ENCODE data around the gene KCTD20.

DNA sequence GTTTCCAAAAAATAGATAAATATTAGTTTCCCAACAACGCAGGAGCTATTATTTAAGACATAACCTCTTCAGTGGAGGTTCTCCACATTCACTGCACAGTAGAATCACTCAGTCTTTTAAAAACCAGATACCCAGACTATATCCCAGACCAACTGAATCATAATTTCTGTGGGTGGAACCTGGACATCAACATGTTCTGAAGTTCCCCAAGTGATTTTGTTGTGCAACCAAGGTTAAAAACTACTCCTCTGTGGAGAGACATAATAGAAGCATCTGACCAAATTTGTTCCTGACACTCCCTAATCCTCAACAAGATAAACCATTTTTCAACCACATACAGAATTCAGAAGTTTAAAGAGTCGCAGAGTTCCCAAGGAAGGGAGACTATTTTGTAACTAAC is 62.2 kb downstream of the KCTD20 start:
- TF ChIP-seq POLR2A (IDR thresholded peaks at IDR 0.05): no peak
- TF ChIP-seq, protein P1, sequence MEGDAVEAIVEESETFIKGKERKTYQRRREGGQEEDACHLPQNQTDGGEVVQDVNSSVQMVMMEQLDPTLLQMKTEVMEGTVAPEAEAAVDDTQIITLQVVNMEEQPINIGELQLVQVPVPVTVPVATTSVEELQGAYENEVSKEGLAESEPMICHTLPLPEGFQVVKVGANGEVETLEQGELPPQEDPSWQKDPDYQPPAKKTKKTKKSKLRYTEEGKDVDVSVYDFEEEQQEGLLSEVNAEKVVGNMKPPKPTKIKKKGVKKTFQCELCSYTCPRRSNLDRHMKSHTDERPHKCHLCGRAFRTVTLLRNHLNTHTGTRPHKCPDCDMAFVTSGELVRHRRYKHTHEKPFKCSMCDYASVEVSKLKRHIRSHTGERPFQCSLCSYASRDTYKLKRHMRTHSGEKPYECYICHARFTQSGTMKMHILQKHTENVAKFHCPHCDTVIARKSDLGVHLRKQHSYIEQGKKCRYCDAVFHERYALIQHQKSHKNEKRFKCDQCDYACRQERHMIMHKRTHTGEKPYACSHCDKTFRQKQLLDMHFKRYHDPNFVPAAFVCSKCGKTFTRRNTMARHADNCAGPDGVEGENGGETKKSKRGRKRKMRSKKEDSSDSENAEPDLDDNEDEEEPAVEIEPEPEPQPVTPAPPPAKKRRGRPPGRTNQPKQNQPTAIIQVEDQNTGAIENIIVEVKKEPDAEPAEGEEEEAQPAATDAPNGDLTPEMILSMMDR (IDR thresholded peaks at IDR 0.05): no peak
